Nephron progenitor cell (in vitro differentiated cells): ENCODE measurements around the gene PRPSAP2.

Experiments
- DNase-seq: peaks from one replicate; pipeline ENCODE4 v3.0.0; 2021
- H3K27ac Mint-ChIP-seq: 2 replicates; pipeline ENCODE4 v1.8.0; 2021; ENCODE audit warnings: mild to moderate bottlenecking, moderate library complexity, mixed read lengths
- H3K27me3 Mint-ChIP-seq: 2 replicates; pipeline ENCODE4 v1.8.0; 2021; ENCODE audit warnings: mild to moderate bottlenecking, low read depth, mixed read lengths; ENCODE audit not compliant: poor library complexity
- H3K36me3 Mint-ChIP-seq: 2 replicates; pipeline ENCODE4 v1.8.0; 2021; ENCODE audit warnings: low read depth, mixed read lengths
- H3K4me1 Mint-ChIP-seq: 2 replicates; pipeline ENCODE4 v1.8.0; 2021; ENCODE audit warnings: mixed read lengths
- H3K4me3 Mint-ChIP-seq: 2 replicates; pipeline ENCODE4 v1.8.0; 2021; ENCODE audit warnings: mild to moderate bottlenecking, moderate library complexity, mixed read lengths
- H3K9me3 Mint-ChIP-seq: 2 replicates; pipeline ENCODE4 v1.8.0; 2021; ENCODE audit warnings: mild to moderate bottlenecking, moderate library complexity, mixed read lengths
- CTCF ChIP-seq: fragments of 200-600 bp; sonication (generic); IDR thresholded peaks from 2 replicates; pipeline ENCODE4 v1.5.0; 2021; ENCODE audit warnings: antibody characterized with exemption

PRPSAP2 gene

GRCh38 chr17:18963126-18964017 lies 105.4 kb downstream of the PRPSAP2 start:
- no peaks in the 10 kb centered on the region for H3K36me3 Mint-ChIP-seq
- TF ChIP-seq CTCF: no peak
- H3K27me3 Mint-ChIP-seq: peaks cover 11% of the 10 kb centered on the region
- H3K4me3 Mint-ChIP-seq: no peak overlapping the region
- no peaks in the 10 kb centered on the region for H3K9me3 Mint-ChIP-seq
- H3K4me1 Mint-ChIP-seq: peaks cover 60% of the 10 kb centered on the region
- no peak for DNase-seq
- H3K27ac Mint-ChIP-seq: peak overlapping the region; percentile 61

DNA sequence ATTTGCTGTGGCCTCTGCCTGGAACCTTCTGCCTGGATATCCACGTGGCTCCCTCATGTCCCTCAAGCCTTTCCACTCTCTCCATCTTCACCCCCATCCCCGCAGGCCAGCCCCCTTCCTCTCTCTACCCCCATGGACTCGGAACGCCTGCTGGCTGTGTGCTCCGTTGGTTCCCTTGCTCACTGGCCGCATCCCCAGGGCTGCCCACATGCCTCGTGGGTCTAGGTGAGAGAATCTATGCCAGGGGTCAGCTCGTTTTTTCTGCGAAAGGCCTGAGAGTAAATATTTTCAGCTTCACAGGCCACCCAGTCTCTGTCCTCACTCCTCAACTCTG lies 106.1 kb downstream of the PRPSAP2 start:
- no peak for DNase-seq
- Mint-ChIP-seq H3K4me3 (no peak overlapping the region), H3K27me3 (peaks cover 9% of the 10 kb centered on the region), H3K4me1 (peaks cover 66% of the 10 kb centered on the region), H3K9me3 (no peaks in the 10 kb centered on the region), H3K36me3 (no peaks in the 10 kb centered on the region), H3K27ac (no peak overlapping the region)
- TF ChIP-seq CTCF: no peak

DNA sequence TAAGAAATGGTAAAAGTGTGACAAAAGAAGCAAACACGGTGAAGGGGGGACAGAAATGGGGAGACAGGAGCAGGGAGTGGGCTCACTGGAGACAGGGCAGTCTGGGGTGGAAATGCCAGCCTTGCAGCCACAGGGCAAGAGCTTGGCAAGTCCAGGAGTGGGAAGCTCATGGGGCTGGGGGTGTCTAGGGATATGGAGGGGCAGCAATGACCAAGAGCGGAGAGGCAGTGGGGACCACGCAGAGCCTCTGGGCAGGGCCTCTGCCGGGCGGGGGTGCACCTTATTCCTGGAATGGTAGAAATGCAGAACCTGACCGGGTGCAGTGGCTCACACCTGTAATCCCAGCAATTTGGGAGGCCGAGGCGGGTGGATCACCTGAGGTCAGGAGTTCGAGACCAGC lies 106.6 kb downstream of the PRPSAP2 start:
- no peak overlapping the region for H3K27ac Mint-ChIP-seq
- no peak for TF ChIP-seq CTCF

DNA sequence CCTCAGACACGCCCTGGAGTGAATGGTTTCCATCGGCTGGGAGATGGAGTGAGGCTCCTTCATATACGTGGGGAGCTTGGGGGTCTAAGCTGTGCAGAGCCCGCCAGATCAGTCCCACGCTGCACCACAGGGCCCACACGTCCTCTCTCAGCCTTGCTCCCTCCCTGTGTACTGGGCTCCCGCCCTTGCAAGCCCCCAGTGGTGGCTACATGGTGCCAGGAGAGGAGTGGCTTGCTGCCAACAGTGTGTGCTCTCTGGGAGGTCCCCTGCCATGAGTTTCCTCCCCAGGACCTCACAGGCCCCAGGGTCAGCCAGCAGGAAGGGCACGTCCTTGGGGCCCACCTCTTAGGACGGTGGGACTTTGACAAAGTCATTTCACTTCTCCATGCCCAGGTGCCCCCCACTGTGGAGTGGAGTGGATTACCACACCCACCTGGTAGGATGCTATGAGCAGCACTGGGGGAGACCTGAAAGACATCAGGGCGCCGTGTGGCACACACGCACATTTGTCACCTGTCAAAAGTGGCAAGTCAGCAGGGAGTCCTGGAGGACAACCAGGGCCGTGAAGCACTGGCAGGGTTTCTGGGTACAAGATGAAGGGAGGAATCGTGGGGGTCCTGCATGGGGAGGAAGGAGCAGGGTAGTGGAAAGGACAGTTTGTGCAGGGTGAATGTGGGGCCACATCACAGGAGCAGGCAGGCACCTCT lies 107.8 kb downstream of the PRPSAP2 start:
- Mint-ChIP-seq H3K9me3 (no peaks in the 10 kb centered on the region), H3K27ac (peak overlapping the region; percentile 72), H3K4me1 (peaks cover 80% of the 10 kb centered on the region), H3K36me3 (no peaks in the 10 kb centered on the region), H3K4me3 (no peak overlapping the region), H3K27me3 (peaks cover 7% of the 10 kb centered on the region)
- no peak for TF ChIP-seq CTCF
- DNase-seq: no peak

More for the DNA sequence above, 106.6 kb downstream of the PRPSAP2 start:
- H3K9me3 Mint-ChIP-seq: no peaks in the 10 kb centered on the region
- H3K27me3 Mint-ChIP-seq: peaks cover 9% of the 10 kb centered on the region
- no peaks in the 10 kb centered on the region for H3K36me3 Mint-ChIP-seq
- peaks cover 72% of the 10 kb centered on the region for H3K4me1 Mint-ChIP-seq
- DNase-seq: no peak
- no peak overlapping the region for H3K4me3 Mint-ChIP-seq

- no peaks in the 10 kb centered on the region for H3K9me3 Mint-ChIP-seq
- DNase-seq: peak; percentile 49
- no peak for TF ChIP-seq CTCF
- H3K36me3 Mint-ChIP-seq: no peaks in the 10 kb centered on the region
- no peak overlapping the region for H3K27ac Mint-ChIP-seq
- peaks cover 66% of the 10 kb centered on the region for H3K4me1 Mint-ChIP-seq
- peaks cover 7% of the 10 kb centered on the region for H3K27me3 Mint-ChIP-seq
- no peak overlapping the region for H3K4me3 Mint-ChIP-seq
Measured at GRCh38 chr17:18966831-18967624, 109.1 kb downstream of the PRPSAP2 start.
